GM12878 (cell line): ENCODE measurements around the gene RPL19. TPM values are rescaled to one million over a fixed set of nuclear protein-coding genes. Genes with fewer than 3 reads are reported as not detected.
A peak's percentile ranks its signal among the peaks of the same experiment; 100 is the strongest.

Experiments
- CBX5 ChIP-seq: sonication (generic); IDR thresholded peaks from 2 replicates; pipeline ENCODE4 v1.6.1; 2016; ENCODE audit warnings: low read depth, moderate library complexity, mild to moderate bottlenecking, inconsistent platforms
- FOXK2 ChIP-seq: fragments of 450-650 bp; IDR thresholded peaks from 2 replicates; pipeline ENCODE4 v1.6.1; 2017; ENCODE audit warnings: mild to moderate bottlenecking, moderate library complexity
- JUND ChIP-seq: IDR thresholded peaks from 2 replicates; pipeline ENCODE4 v1.6.1; 2012; ENCODE audit warnings: low read depth, mild to moderate bottlenecking, low read length, improper control_type of control experiment, moderate library complexity
- NFIC ChIP-seq: IDR thresholded peaks from 2 replicates; pipeline ENCODE4 v1.6.1; 2012; ENCODE audit warnings: low read depth, mild to moderate bottlenecking, inconsistent platforms, low read length, moderate library complexity
- NFYB ChIP-seq: IDR thresholded peaks from 2 replicates; pipeline ENCODE4 v1.6.1; 2011; ENCODE audit warnings: low read depth, mild to moderate bottlenecking, low read length, improper control_type of control experiment, moderate library complexity; ENCODE audit not compliant: insufficient read depth
- NRF1 ChIP-seq: conservative IDR thresholded peaks from 2 replicates; pipeline ENCODE4 v1.6.1; 2011; ENCODE audit warnings: mild to moderate bottlenecking, low read depth, low read length, improper control_type of control experiment
- POLR2AphosphoS2 ChIP-seq: IDR thresholded peaks from 2 replicates; pipeline ENCODE4 v1.6.1; 2011; ENCODE audit warnings: low read depth, mild to moderate bottlenecking, low read length, improper control_type of control experiment, moderate library complexity
- RB1 ChIP-seq: fragments of 450-650 bp; formaldehyde crosslinking; IDR thresholded peaks from 2 replicates; pipeline ENCODE4 v1.6.1; 2017; ENCODE audit warnings: mild to moderate bottlenecking, borderline replicate concordance
- RFX5 ChIP-seq: IDR thresholded peaks from 2 replicates; pipeline ENCODE4 v1.6.1; 2011; ENCODE audit warnings: low read depth, low read length, improper control_type of control experiment
- SMAD5 ChIP-seq: IDR thresholded peaks from 2 replicates; pipeline ENCODE4 v1.6.1; 2016; ENCODE audit warnings: antibody characterized with exemption, low read depth
- TCF7 ChIP-seq: IDR thresholded peaks from 2 replicates; pipeline ENCODE4 v1.6.1; 2014; ENCODE audit warnings: antibody characterized with exemption, borderline replicate concordance
- ZNF24 ChIP-seq: fragments of 450-650 bp; IDR thresholded peaks from 2 replicates; pipeline ENCODE4 v1.6.1; 2017; ENCODE audit warnings: antibody characterized with exemption, mild to moderate bottlenecking
- polyA plus RNA-seq, 11 experiments: library from polyadenylated mRNA; depleted of rRNA in 4 of 11; unstranded in 6 of 11; stranded (reverse) in 5 of 11; fragments of >200 nt; fragmentation: Nextera tagmentation in 4 of 11; fragmentation: Illumina TruSeq in 1 of 11; extraction: Ambion mirVana in 4 of 11; extraction: Trizol in 1 of 11; gene quantifications; 1 replicate in 1 of 11; 2 replicates in 10 of 11; pipeline versions ENCODE4 v1.2.1 to v1.2.3, GENCODE V29; 2011 to 2016; ENCODE audit warnings: inconsistent platforms in 2 of 11, missing spikeins in 2 of 11, low read depth in 1 of 11
- total RNA-seq, 4 experiments: library from RNA; depleted of rRNA in 3 of 4; stranded (reverse); fragments of >200 nt in 3 of 4; fragmentation: Illumina TruSeq in 1 of 4; extraction: Trizol in 1 of 4; gene quantifications; 2 replicates each; pipeline versions ENCODE4 v1.2.1 to v1.2.3, GENCODE V29; 2013 to 2021
- TF ChIP-seq, protein P1 (sequence below): fragments of 450-650 bp; formaldehyde crosslinking; IDR thresholded peaks from 2 replicates; pipeline ENCODE4 v1.4.0; 2020; ENCODE audit warnings: mild to moderate bottlenecking, moderate library complexity
- TF ChIP-seq, protein P2 (sequence below): fragments of 450-650 bp; IDR thresholded peaks from 2 replicates; pipeline ENCODE4 v1.6.1; 2017; ENCODE audit warnings: antibody characterized with exemption, mild to moderate bottlenecking, moderate library complexity
- TF ChIP-seq, protein P3 (sequence below): IDR thresholded peaks from 2 replicates; pipeline ENCODE4 v1.6.1; 2011; ENCODE audit warnings: mild to moderate bottlenecking, low read depth, low read length, moderate library complexity; ENCODE audit not compliant: insufficient replicate concordance
- TF ChIP-seq, protein P4 (sequence below): fragments of 450-650 bp; IDR thresholded peaks from 2 replicates; pipeline ENCODE4 v1.6.1; 2017; ENCODE audit warnings: mild to moderate bottlenecking, low read depth, inconsistent platforms; ENCODE audit not compliant: poor library complexity, severe bottlenecking
- TF ChIP-seq, protein P5 (sequence below): IDR thresholded peaks from 2 replicates; pipeline ENCODE4 v1.6.1; 2012; ENCODE audit warnings: low read length, inconsistent platforms

RPL19 gene
- total and polyA plus RNA-seq, 10 of the 15 experiments (the other 5 are each of a cell fraction or from before 2014, with no cell fraction given), result 1,862 to 5,536 (median 3,836) TPM

DNA sequence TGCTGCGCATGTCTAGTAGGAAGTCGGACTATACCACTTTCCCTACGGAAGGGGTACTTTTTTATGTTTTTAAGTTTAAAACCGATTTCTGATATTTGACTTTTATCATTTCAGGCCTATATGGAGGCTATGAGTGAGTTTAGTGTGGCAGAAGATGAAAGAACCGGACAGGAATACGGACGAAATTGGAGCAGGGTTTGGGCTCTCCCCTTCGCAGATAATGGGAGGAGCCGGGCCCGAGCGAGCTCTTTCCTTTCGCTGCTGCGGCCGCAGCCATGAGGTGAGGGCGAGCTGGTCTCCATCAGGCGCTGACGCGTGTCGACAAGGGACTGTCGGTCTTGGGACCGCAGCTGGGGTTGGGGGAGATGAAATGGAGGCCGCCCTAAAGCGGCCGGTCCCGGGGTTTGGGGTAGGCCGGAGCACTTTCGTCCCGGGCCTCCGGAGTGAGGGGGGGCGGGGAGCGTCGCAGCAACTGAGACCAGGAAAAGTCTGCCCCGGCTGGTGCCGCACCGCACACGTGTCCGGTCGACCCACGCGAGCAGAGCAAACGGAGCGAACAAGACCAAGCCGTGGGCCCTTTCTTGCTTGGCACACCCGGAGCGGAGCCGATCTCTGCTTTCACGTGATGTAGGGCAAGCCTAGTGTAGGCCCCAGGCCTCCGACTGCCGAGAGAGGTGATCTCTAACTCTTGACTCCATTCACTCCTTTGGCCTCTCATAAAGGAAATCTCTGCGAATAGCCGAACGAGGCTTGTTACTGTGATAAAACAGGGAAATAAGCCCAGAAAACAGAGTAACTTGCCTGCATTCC, at the start of gene RPL19 (continued):
- TF ChIP-seq RFX5 (no peak), RB1 (0 out of 2 replicates have a peak, but pooled peaks have one; percentile 37), FOXK2 (peak; percentile 98), NFYB (no peak), JUND (peak; percentile 99), ZNF24 (peak; percentile 44; the same call in 1 of the 2 replicates), NFIC (peak; percentile 83), POLR2AphosphoS2 (peak; percentile 87), CBX5 (peak; percentile 33; the same call in 1 of the 2 replicates), TCF7 (no peak), NRF1 (no peak), SMAD5 (peak; percentile 97)
- TF ChIP-seq, protein P1, sequence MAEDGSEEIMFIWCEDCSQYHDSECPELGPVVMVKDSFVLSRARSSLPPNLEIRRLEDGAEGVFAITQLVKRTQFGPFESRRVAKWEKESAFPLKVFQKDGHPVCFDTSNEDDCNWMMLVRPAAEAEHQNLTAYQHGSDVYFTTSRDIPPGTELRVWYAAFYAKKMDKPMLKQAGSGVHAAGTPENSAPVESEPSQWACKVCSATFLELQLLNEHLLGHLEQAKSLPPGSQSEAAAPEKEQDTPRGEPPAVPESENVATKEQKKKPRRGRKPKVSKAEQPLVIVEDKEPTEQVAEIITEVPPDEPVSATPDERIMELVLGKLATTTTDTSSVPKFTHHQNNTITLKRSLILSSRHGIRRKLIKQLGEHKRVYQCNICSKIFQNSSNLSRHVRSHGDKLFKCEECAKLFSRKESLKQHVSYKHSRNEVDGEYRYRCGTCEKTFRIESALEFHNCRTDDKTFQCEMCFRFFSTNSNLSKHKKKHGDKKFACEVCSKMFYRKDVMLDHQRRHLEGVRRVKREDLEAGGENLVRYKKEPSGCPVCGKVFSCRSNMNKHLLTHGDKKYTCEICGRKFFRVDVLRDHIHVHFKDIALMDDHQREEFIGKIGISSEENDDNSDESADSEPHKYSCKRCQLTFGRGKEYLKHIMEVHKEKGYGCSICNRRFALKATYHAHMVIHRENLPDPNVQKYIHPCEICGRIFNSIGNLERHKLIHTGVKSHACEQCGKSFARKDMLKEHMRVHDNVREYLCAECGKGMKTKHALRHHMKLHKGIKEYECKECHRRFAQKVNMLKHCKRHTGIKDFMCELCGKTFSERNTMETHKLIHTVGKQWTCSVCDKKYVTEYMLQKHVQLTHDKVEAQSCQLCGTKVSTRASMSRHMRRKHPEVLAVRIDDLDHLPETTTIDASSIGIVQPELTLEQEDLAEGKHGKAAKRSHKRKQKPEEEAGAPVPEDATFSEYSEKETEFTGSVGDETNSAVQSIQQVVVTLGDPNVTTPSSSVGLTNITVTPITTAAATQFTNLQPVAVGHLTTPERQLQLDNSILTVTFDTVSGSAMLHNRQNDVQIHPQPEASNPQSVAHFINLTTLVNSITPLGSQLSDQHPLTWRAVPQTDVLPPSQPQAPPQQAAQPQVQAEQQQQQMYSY (CRISPR knock-in tag), result peak; percentile 51; the same call in 1 of the 2 replicates
- TF ChIP-seq, protein P2, sequence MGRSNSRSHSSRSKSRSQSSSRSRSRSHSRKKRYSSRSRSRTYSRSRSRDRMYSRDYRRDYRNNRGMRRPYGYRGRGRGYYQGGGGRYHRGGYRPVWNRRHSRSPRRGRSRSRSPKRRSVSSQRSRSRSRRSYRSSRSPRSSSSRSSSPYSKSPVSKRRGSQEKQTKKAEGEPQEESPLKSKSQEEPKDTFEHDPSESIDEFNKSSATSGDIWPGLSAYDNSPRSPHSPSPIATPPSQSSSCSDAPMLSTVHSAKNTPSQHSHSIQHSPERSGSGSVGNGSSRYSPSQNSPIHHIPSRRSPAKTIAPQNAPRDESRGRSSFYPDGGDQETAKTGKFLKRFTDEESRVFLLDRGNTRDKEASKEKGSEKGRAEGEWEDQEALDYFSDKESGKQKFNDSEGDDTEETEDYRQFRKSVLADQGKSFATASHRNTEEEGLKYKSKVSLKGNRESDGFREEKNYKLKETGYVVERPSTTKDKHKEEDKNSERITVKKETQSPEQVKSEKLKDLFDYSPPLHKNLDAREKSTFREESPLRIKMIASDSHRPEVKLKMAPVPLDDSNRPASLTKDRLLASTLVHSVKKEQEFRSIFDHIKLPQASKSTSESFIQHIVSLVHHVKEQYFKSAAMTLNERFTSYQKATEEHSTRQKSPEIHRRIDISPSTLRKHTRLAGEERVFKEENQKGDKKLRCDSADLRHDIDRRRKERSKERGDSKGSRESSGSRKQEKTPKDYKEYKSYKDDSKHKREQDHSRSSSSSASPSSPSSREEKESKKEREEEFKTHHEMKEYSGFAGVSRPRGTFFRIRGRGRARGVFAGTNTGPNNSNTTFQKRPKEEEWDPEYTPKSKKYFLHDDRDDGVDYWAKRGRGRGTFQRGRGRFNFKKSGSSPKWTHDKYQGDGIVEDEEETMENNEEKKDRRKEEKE, result peak; percentile 95
- TF ChIP-seq, protein P3, sequence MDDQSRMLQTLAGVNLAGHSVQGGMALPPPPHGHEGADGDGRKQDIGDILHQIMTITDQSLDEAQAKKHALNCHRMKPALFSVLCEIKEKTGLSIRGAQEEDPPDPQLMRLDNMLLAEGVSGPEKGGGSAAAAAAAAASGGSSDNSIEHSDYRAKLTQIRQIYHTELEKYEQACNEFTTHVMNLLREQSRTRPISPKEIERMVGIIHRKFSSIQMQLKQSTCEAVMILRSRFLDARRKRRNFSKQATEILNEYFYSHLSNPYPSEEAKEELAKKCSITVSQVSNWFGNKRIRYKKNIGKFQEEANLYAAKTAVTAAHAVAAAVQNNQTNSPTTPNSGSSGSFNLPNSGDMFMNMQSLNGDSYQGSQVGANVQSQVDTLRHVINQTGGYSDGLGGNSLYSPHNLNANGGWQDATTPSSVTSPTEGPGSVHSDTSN, result peak; percentile 50
- TF ChIP-seq, protein P4, sequence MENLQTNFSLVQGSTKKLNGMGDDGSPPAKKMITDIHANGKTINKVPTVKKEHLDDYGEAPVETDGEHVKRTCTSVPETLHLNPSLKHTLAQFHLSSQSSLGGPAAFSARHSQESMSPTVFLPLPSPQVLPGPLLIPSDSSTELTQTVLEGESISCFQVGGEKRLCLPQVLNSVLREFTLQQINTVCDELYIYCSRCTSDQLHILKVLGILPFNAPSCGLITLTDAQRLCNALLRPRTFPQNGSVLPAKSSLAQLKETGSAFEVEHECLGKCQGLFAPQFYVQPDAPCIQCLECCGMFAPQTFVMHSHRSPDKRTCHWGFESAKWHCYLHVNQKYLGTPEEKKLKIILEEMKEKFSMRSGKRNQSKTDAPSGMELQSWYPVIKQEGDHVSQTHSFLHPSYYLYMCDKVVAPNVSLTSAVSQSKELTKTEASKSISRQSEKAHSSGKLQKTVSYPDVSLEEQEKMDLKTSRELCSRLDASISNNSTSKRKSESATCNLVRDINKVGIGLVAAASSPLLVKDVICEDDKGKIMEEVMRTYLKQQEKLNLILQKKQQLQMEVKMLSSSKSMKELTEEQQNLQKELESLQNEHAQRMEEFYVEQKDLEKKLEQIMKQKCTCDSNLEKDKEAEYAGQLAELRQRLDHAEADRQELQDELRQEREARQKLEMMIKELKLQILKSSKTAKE, result peak; percentile 98
- TF ChIP-seq, protein P5, sequence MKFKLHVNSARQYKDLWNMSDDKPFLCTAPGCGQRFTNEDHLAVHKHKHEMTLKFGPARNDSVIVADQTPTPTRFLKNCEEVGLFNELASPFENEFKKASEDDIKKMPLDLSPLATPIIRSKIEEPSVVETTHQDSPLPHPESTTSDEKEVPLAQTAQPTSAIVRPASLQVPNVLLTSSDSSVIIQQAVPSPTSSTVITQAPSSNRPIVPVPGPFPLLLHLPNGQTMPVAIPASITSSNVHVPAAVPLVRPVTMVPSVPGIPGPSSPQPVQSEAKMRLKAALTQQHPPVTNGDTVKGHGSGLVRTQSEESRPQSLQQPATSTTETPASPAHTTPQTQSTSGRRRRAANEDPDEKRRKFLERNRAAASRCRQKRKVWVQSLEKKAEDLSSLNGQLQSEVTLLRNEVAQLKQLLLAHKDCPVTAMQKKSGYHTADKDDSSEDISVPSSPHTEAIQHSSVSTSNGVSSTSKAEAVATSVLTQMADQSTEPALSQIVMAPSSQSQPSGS, result no peak
